Motor neuron (in vitro differentiated cells): ENCODE data around the gene SYNE2. TPM values are rescaled to one million over a fixed set of nuclear protein-coding genes. Genes with fewer than 3 reads are reported as not detected.

Experiments used
- ATAC-seq, 8 experiments: fragments of 200-7000 bp; cut with Tn5 transposase; replicated peaks in 6 of 8; 2 replicates each; pipeline ENCODE4 v1.8.0; 2021; ENCODE audit warnings: mild to moderate bottlenecking in 8 of 8, moderate library complexity in 8 of 8
- H3K27ac ChIP-seq, 2 donors: fragments of 250-450 bp; sonication (Bioruptor Pico); 2 replicates each; pipeline ENCODE4 v1.9.0; 2021; ENCODE audit warnings: antibody characterized with exemption in 2 of 2, mild to moderate bottlenecking in 2 of 2, moderate library complexity in 1 of 2
- H3K4me1 ChIP-seq, 2 donors: fragments of 250-450 bp; sonication (Bioruptor Pico); replicated peaks in 1 of 2; 2 replicates each; pipeline ENCODE4 v1.6.1; 2021; ENCODE audit warnings: antibody characterized with exemption in 2 of 2, mild to moderate bottlenecking in 2 of 2, moderate library complexity in 1 of 2
- H3K4me3 ChIP-seq, 5 donors: fragments of 250-450 bp; sonication (Bioruptor Pico); 2 replicates each; pipeline ENCODE4 v1.9.0; 2021; ENCODE audit warnings: antibody characterized with exemption in 5 of 5, mild to moderate bottlenecking in 5 of 5, moderate library complexity in 4 of 5
- WGBS, 10 experiments: fragments of 450-650 bp; shearing (Covaris generic); methylation state at CpG; one replicate each; pipeline ENCODE4 v1.0.0; 2022; 5-methylcytosine and 5-hydroxymethylcytosine counted together
- in situ Hi-C, 9 experiments: fragments of 400-800 bp; cut with MboI; loops; one replicate each; pipeline ENCODE4 v1.15.0; 2021; ENCODE audit warnings: low sequenced_read_pairs in 9 of 9, low pct_unique_long_range_greater_than_20kb in 2 of 9; ENCODE audit not compliant: unreplicated experiment in 9 of 9
- total RNA-seq, 8 experiments: library from RNA; unstranded; fragments of 300-600 nt; gene quantifications; 2 replicates each; pipeline versions ENCODE4 v1.2.3 to v1.2.4, GENCODE V29; 2022

Gene SYNE2
- total RNA-seq, 8 experiments from 2014 or later, result 3.6 to 51.3 (median 34.2) TPM

- Histone ChIP-seq H3K4me1 (no peaks in the 10 kb centered on the region), H3K4me3 (no peak overlapping the region), H3K27ac (no peak overlapping the region)
- in situ Hi-C loops, result no loop called here
- peak in 1 of 8 experiments; percentile 36 for ATAC-seq
- WGBS, 10 experiments, result 0 to 100% (median 60%) methylated on average over 1 to 3 of the region's 3 CpGs
Observed at GRCh38 chr14:63928744-63929174, 76.0 kb downstream of the SYNE2 start.

GRCh38 chr14:63933110-63933509, 80.3 kb downstream of the SYNE2 start:
- 59 to 100% (median 87%) methylated on average over 1 to 3 of the region's 3 CpGs for WGBS, 10 experiments
- H3K4me3 ChIP-seq, result no peak overlapping the region
- no peak overlapping the region for H3K27ac ChIP-seq

GRCh38 chr14:63933711-63934110, 80.9 kb downstream of the SYNE2 start:
- WGBS, 10 experiments, result 6 to 96% (median 33%) methylated on average over 1 to 3 of the region's 3 CpGs
- no peak for ATAC-seq
- Histone ChIP-seq H3K4me1 (no peaks in the 10 kb centered on the region), H3K27ac (no peak overlapping the region), H3K4me3 (no peak overlapping the region)
- in situ Hi-C loops, result no loop called here

More at GRCh38 chr14:63933110-63933509, 80.3 kb downstream of the SYNE2 start:
- in situ Hi-C loops, result no loop called here
- no peaks in the 10 kb centered on the region for H3K4me1 ChIP-seq
- peak in 3 of 8 experiments; percentile 49 to 65 (median 56) for ATAC-seq

GRCh38 chr14:63938198-63939005, 85.6 kb downstream of the SYNE2 start:
- in situ Hi-C loops, result no loop called here
- Histone ChIP-seq H3K27ac (no peak overlapping the region), H3K4me1 (no peaks in the 10 kb centered on the region), H3K4me3 (no peak overlapping the region)
- ATAC-seq, result peak in 1 of 8 experiments; percentile 26
- WGBS, 10 experiments, result 44 to 93% (median 89%) methylated on average over 2 to 8 of the region's 9 CpGs; no CpG with 5 or more reads in 1 of the 10 experiments

GRCh38 chr14:63939006-63939270, 86.1 kb downstream of the SYNE2 start:
- ATAC-seq, result no peak
- 83 to 100% (median 100%) methylated on average over 1 of the region's 1 CpG; no CpG with 5 or more reads in 3 of the 10 experiments for WGBS, 10 experiments
- H3K4me3 ChIP-seq, result no peak overlapping the region

GRCh38 chr14:63940387-63940786, 87.6 kb downstream of the SYNE2 start:
- Histone ChIP-seq H3K4me3 (no peak overlapping the region), H3K27ac (no peak overlapping the region), H3K4me1 (no peaks in the 10 kb centered on the region)
- in situ Hi-C loops, result no loop called here
- ATAC-seq, result no peak
- WGBS, 10 experiments, result 50 to 100% (median 88%) methylated on average over 1 to 4 of the region's 4 CpGs; no CpG with 5 or more reads in 2 of the 10 experiments

More at GRCh38 chr14:63939006-63939270, 86.1 kb downstream of the SYNE2 start:
- H3K4me1 ChIP-seq, result no peaks in the 10 kb centered on the region
- in situ Hi-C loops, result no loop called here
- H3K27ac ChIP-seq, result no peak overlapping the region

GRCh38 chr14:63941023-63941422, 88.2 kb downstream of the SYNE2 start:
- WGBS, 10 experiments, result 43 to 100% (median 78%) methylated on average over 1 to 3 of the region's 3 CpGs
- no peak for ATAC-seq
- Histone ChIP-seq H3K27ac (no peak overlapping the region), H3K4me3 (no peak overlapping the region), H3K4me1 (no peaks in the 10 kb centered on the region)
- in situ Hi-C loops, result no loop called here

GRCh38 chr14:63949696-63950095, 96.9 kb downstream of the SYNE2 start:
- H3K4me3 ChIP-seq, result no peak overlapping the region
- no peak overlapping the region for H3K27ac ChIP-seq
- ATAC-seq, result no peak
- 60 to 100% (median 86%) methylated on average over 1 to 3 of the region's 3 CpGs; no CpG with 5 or more reads in 3 of the 10 experiments for WGBS, 10 experiments
- in situ Hi-C loops, result no loop called here
- no peaks in the 10 kb centered on the region for H3K4me1 ChIP-seq

GRCh38 chr14:63951021-63951420, 98.2 kb downstream of the SYNE2 start:
- WGBS, 10 experiments, result 4 to 100% (median 39%) methylated on average over 1 to 4 of the region's 4 CpGs
- Histone ChIP-seq H3K4me1 (no peaks in the 10 kb centered on the region), H3K27ac (no peak overlapping the region), H3K4me3 (no peak overlapping the region)
- peak in 1 of 8 experiments; percentile 30 for ATAC-seq
- in situ Hi-C loops, result no loop called here

GRCh38 chr14:63951429-63951828, 98.6 kb downstream of the SYNE2 start:
- no peak for ATAC-seq
- H3K4me3 ChIP-seq, result no peak overlapping the region
- H3K4me1 ChIP-seq, result no peaks in the 10 kb centered on the region
- WGBS, 10 experiments, result 25 to 97% (median 73%) methylated on average over 1 to 4 of the region's 4 CpGs; no CpG with 5 or more reads in 1 of the 10 experiments
- H3K27ac ChIP-seq, result no peak overlapping the region
- in situ Hi-C loops, result no loop called here

- Histone ChIP-seq H3K27ac (no peak overlapping the region), H3K4me1 (no peaks in the 10 kb centered on the region), H3K4me3 (no peak overlapping the region)
- WGBS, 10 experiments, result 89 to 100% (median 96%) methylated on average over 1 to 5 of the region's 6 CpGs; no CpG with 5 or more reads in 1 of the 10 experiments
- in situ Hi-C loops, result no loop called here
- no peak for ATAC-seq
Observed at GRCh38 chr14:63952053-63952932, 99.5 kb downstream of the SYNE2 start.

GRCh38 chr14:63952933-63953437, 100.2 kb downstream of the SYNE2 start:
- Histone ChIP-seq H3K27ac (no peak overlapping the region), H3K4me1 (no peaks in the 10 kb centered on the region), H3K4me3 (no peak overlapping the region)
- 83 to 100% (median 100%) methylated on average over 1 to 2 of the region's 2 CpGs; no CpG with 5 or more reads in 3 of the 10 experiments for WGBS, 10 experiments
- ATAC-seq, result no peak
- in situ Hi-C loops, result no loop called here

GRCh38 chr14:63956326-63956725, 103.5 kb downstream of the SYNE2 start:
- no peaks in the 10 kb centered on the region for H3K4me1 ChIP-seq
- no peak overlapping the region for H3K27ac ChIP-seq
- in situ Hi-C loops, result no loop called here
- no peak overlapping the region for H3K4me3 ChIP-seq
- ATAC-seq, result no peak
